Parathyroid adenoma (tissue), 2 donors: Measurements from ENCODE around the gene VSIG10L2.

Experiments
- H2AFZ ChIP-seq: fragments of 300-600 bp; sonication (generic); one replicate; pipeline ENCODE4 v1.7.0; 2017; ENCODE audit warnings: antibody characterized with exemption, mild to moderate bottlenecking
- H3K27ac ChIP-seq: fragments of 300-600 bp; sonication (generic); one replicate; pipeline ENCODE4 v1.7.0; 2017
- H3K27me3 ChIP-seq: fragments of 300-600 bp; sonication (generic); one replicate; pipeline ENCODE4 v1.7.0; 2017; ENCODE audit warnings: low read length; ENCODE audit not compliant: control insufficient read depth, insufficient read depth
- H3K36me3 ChIP-seq: fragments of 300-600 bp; sonication (generic); one replicate; pipeline ENCODE4 v1.7.0; 2017; ENCODE audit warnings: low read length; ENCODE audit not compliant: control insufficient read depth, insufficient read depth
- H3K4me1 ChIP-seq: fragments of 300-600 bp; sonication (generic); one replicate; pipeline ENCODE4 v1.7.0; 2017; ENCODE audit warnings: control low read depth
- H3K4me2 ChIP-seq: fragments of 300-600 bp; sonication (generic); one replicate; pipeline ENCODE4 v1.7.0; 2017; ENCODE audit warnings: low read length
- H3K4me3 ChIP-seq: fragments of 300-600 bp; sonication (generic); one replicate; pipeline ENCODE4 v1.7.0; 2017; ENCODE audit warnings: low read depth, low read length
- H3K79me2 ChIP-seq: fragments of 300-600 bp; sonication (generic); one replicate; pipeline ENCODE4 v1.7.0; 2017; ENCODE audit warnings: control low read depth
- H3K9ac ChIP-seq: fragments of 300-600 bp; sonication (generic); one replicate; pipeline ENCODE4 v1.7.0; 2017; ENCODE audit warnings: mild to moderate bottlenecking
- H3K9me3 ChIP-seq: fragments of 300-600 bp; sonication (generic); one replicate; pipeline ENCODE4 v1.7.0; 2017; ENCODE audit warnings: low read length; ENCODE audit not compliant: control insufficient read depth
- CTCF ChIP-seq: fragments of 300-600 bp; sonication (generic); IDR thresholded peaks from one replicate; pipeline ENCODE4 v1.7.0; 2017; ENCODE audit warnings: antibody characterized with exemption, mild to moderate bottlenecking
- donor health status: primary hyperparathyroidism.

VSIG10L2 gene

GRCh38 chr11:125943661-125944349, 2.0 kb upstream of the VSIG10L2 start:
- Histone ChIP-seq H3K4me2 (no peak overlapping the region), H3K27ac (no peak overlapping the region), H3K4me1 (no peaks in the 10 kb centered on the region), H2AFZ (no peak overlapping the region), H3K36me3 (no peaks in the 10 kb centered on the region), H3K79me2 (no peaks in the 10 kb centered on the region), H3K4me3 (no peak overlapping the region), H3K9ac (no peak overlapping the region), H3K27me3 (no peaks in the 10 kb centered on the region), H3K9me3 (no peaks in the 10 kb centered on the region)
- TF ChIP-seq CTCF: no peak

GRCh38 chr11:125944350-125945010, 1.4 kb upstream of the VSIG10L2 start:
- no peak overlapping the region for H3K27ac ChIP-seq
- no peaks in the 10 kb centered on the region for H3K4me1 ChIP-seq
- H3K9ac ChIP-seq: no peak overlapping the region
- no peak overlapping the region for H2AFZ ChIP-seq
- no peak overlapping the region for H3K4me2 ChIP-seq
- no peaks in the 10 kb centered on the region for H3K36me3 ChIP-seq
- no peak for TF ChIP-seq CTCF
- no peaks in the 10 kb centered on the region for H3K9me3 ChIP-seq
- H3K4me3 ChIP-seq: no peak overlapping the region
- no peaks in the 10 kb centered on the region for H3K79me2 ChIP-seq
- no peaks in the 10 kb centered on the region for H3K27me3 ChIP-seq

- no peak overlapping the region for H2AFZ ChIP-seq
- H3K9me3 ChIP-seq: no peaks in the 10 kb centered on the region
- TF ChIP-seq CTCF: no peak
- no peaks in the 10 kb centered on the region for H3K36me3 ChIP-seq
- H3K4me1 ChIP-seq: no peaks in the 10 kb centered on the region
- H3K4me3 ChIP-seq: no peak overlapping the region
- H3K9ac ChIP-seq: no peak overlapping the region
- H3K4me2 ChIP-seq: no peak overlapping the region
- H3K27ac ChIP-seq: no peak overlapping the region
- no peaks in the 10 kb centered on the region for H3K79me2 ChIP-seq
- no peaks in the 10 kb centered on the region for H3K27me3 ChIP-seq
These were observed 640 bp upstream of the VSIG10L2 start for GRCh38 chr11:125945011-125945796.

GRCh38 chr11:125946712-125947418, 1.0 kb downstream of the VSIG10L2 start:
- Histone ChIP-seq H3K9me3 (no peaks in the 10 kb centered on the region), H3K27ac (no peak overlapping the region), H3K9ac (no peak overlapping the region), H3K4me2 (no peak overlapping the region), H3K27me3 (no peaks in the 10 kb centered on the region), H3K79me2 (no peaks in the 10 kb centered on the region), H3K4me1 (no peaks in the 10 kb centered on the region), H3K36me3 (no peaks in the 10 kb centered on the region), H3K4me3 (no peak overlapping the region), H2AFZ (no peak overlapping the region)
- TF ChIP-seq CTCF: no peak
